GM03348 (cell line): ENCODE data around the gene TMEM220.
"Not testable (repeated sequence)": the region's sequence is repeated elsewhere in the genome, so short reads cannot be mapped to it uniquely, and the experiment has no call there.

Experiments
- DNase-seq: peaks from one replicate; pipeline ENCODE4 v3.0.0; 2012; ENCODE audit warnings: low spot score

TMEM220 gene

GRCh38 chr17:10728331-10728892 lies 1.4 kb downstream of the TMEM220 start:
- no peak for DNase-seq

GRCh38 chr17:10727192-10727591 lies 2.6 kb downstream of the TMEM220 start:
- DNase-seq: no peak

GRCh38 chr17:10726196-10726595 lies 3.6 kb downstream of the TMEM220 start:
- DNase-seq: no peak

- no peak for DNase-seq
Observed at GRCh38 chr17:10725262-10725661, 4.6 kb downstream of the TMEM220 start.

GRCh38 chr17:10724546-10725195 lies 5.2 kb downstream of the TMEM220 start:
- DNase-seq: no peak

GRCh38 chr17:10718547-10718946 lies 11.3 kb downstream of the TMEM220 start:
- no peak for DNase-seq

- DNase-seq: no peak
Observed at GRCh38 chr17:10716218-10716617, 13.6 kb downstream of the TMEM220 start.

- DNase-seq: no peak
Observed at GRCh38 chr17:10713318-10713717, 16.5 kb downstream of the TMEM220 start.

GRCh38 chr17:10705727-10706126 lies 24.1 kb downstream of the TMEM220 start:
- DNase-seq: no peak

- DNase-seq: no peak
Observed at GRCh38 chr17:10702574-10702973, 27.2 kb downstream of the TMEM220 start.

GRCh38 chr17:10699856-10700255 lies 30.0 kb downstream of the TMEM220 start:
- DNase-seq: no peak

GRCh38 chr17:10698096-10698818 lies 31.6 kb downstream of the TMEM220 start:
- peak; percentile 42 for DNase-seq

GRCh38 chr17:10697092-10698081 lies 32.4 kb downstream of the TMEM220 start, which contains the start of the genes ADPRM and SCO1:
Gene ADPRM (plus strand): TSS chr17:10697594. CDS start chr17:10704927, 7,333 bp downstream.
Gene SCO1 (minus strand): TSS chr17:10697533. CDS start chr17:10697507, 26 bp downstream.
- DNase-seq: peak; percentile 96

- not testable (repeated sequence) for DNase-seq
Observed at GRCh38 chr17:10695875-10696407, 33.9 kb downstream of the TMEM220 start.

GRCh38 chr17:10687499-10687898 lies 42.3 kb downstream of the TMEM220 start:
- no peak for DNase-seq

- peak; percentile 16 for DNase-seq
Observed at GRCh38 chr17:10683853-10684252, 46.0 kb downstream of the TMEM220 start.

GRCh38 chr17:10681866-10682446 lies 47.9 kb downstream of the TMEM220 start:
- DNase-seq: peak; percentile 79

- no peak for DNase-seq
Observed at GRCh38 chr17:10674704-10675103, 55.1 kb downstream of the TMEM220 start.

GRCh38 chr17:10673312-10673711 lies 56.5 kb downstream of the TMEM220 start:
- DNase-seq: no peak

- peak; percentile 66 for DNase-seq
Observed at GRCh38 chr17:10668775-10669174, 61.0 kb downstream of the TMEM220 start.

GRCh38 chr17:10666906-10667305 lies 62.9 kb downstream of the TMEM220 start:
- no peak for DNase-seq
